ENCODE measurements around the gene PIGR. TPM values are rescaled to one million over a fixed set of nuclear protein-coding genes. Genes with fewer than 3 reads are reported as not detected.

The PIGR gene
- total RNA-seq, 2 experiments from 2014 or later: 0.03 TPM; not detected in 1

DNA sequence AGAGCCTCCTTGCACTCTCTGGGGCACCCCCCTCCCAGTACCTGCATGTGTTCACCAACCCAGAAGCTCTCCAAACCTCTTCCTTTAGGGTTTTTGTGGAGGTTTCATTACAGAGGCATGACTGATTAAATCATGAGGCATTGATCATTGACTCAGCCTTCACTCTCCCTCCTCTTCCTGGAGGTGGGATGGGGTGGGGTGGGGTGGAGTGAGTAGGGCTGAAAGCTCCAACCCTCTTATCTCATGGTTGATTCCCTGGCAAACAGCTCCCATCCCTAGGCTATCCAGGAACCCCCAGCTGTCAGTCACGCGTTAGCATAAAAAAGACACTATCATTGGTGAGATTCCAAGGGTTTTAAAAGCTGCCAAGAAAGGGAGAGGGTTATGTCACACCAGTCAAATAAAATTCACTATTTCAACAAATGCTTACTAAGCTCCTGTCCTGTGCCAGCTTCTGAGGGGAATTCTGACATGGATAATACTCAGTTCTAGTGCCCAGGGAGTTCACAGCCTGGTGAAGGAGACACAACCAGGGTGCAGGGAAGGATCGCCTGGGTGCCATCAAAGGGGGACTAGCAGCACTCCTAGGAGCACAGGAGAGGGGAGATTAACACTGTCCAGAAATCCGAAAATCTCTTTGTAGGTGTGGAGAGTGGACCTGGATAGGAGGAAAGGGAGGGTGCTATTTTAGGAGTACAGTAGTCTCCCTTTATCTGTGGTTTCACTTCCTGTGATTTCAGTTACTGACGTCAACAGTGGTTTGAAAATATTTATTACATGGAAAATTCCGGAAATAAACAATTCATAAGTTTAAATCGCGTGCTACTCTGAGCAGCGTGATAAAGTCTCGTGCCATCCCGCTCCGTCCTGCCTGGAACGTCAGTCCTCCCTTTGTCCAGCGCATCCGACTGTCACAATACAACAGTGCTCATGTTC lies 55.9 kb downstream of the PIGR start:
- H3K27ac ChIP-seq (ENCODE audit: low read depth, low read length, poor library complexity, severe bottlenecking): no peak overlapping the region
- no peaks in the 10 kb centered on the region for H3K79me2 ChIP-seq (ENCODE audit: insufficient read depth, low read depth, low read length)
- ChIA-PET CTCF (ENCODE audit: unreplicated experiment) (no interaction called here), POLR2A (interaction anchor here (0.6 to 0.7 kb wide), 2 partner anchors 13 to 22 kb away, joined by 3 to 4 read pairs; no protein-coding TSS in a partner anchor)
- H4K20me1 ChIP-seq (ENCODE audit: insufficient read depth, low read length): no peaks in the 10 kb centered on the region
- no peak overlapping the region for H3K4me2 ChIP-seq (ENCODE audit: low read length)
- H3K9me3 ChIP-seq (ENCODE audit: low read length): no peaks in the 10 kb centered on the region
- H3K9me2 ChIP-seq (ENCODE audit: insufficient read depth, low read length): no peaks in the 10 kb centered on the region
- no peaks in the 10 kb centered on the region for H3K36me3 ChIP-seq (ENCODE audit: insufficient read depth, low read length)
- intact Hi-C loops (cut with micrococcal nuclease; ENCODE audit: unreplicated experiment): no loop called here
- no peak for DNase-seq (ENCODE audit: low spot score)
- no peaks in the 10 kb centered on the region for H3K4me1 ChIP-seq (ENCODE audit: insufficient read depth, low read length, poor library complexity, severe bottlenecking)
- BruUV-seq (replicated peaks): no TSS peak
- H3K4me3 ChIP-seq (ENCODE audit: low read depth, low read length, poor library complexity, severe bottlenecking): no peak overlapping the region
- no peak for TF ChIP-seq EZH2phosphoT487 (IDR thresholded peaks at IDR 0.05; ENCODE audit: borderline replicate concordance, low read depth, low read length)
- TF ChIP-seq, protein P1, sequence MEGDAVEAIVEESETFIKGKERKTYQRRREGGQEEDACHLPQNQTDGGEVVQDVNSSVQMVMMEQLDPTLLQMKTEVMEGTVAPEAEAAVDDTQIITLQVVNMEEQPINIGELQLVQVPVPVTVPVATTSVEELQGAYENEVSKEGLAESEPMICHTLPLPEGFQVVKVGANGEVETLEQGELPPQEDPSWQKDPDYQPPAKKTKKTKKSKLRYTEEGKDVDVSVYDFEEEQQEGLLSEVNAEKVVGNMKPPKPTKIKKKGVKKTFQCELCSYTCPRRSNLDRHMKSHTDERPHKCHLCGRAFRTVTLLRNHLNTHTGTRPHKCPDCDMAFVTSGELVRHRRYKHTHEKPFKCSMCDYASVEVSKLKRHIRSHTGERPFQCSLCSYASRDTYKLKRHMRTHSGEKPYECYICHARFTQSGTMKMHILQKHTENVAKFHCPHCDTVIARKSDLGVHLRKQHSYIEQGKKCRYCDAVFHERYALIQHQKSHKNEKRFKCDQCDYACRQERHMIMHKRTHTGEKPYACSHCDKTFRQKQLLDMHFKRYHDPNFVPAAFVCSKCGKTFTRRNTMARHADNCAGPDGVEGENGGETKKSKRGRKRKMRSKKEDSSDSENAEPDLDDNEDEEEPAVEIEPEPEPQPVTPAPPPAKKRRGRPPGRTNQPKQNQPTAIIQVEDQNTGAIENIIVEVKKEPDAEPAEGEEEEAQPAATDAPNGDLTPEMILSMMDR (conservative IDR thresholded peaks at IDR 0.05; ENCODE audit: low read length): no peak
- H2AFZ ChIP-seq (ENCODE audit: low read length): no peak overlapping the region

DNA sequence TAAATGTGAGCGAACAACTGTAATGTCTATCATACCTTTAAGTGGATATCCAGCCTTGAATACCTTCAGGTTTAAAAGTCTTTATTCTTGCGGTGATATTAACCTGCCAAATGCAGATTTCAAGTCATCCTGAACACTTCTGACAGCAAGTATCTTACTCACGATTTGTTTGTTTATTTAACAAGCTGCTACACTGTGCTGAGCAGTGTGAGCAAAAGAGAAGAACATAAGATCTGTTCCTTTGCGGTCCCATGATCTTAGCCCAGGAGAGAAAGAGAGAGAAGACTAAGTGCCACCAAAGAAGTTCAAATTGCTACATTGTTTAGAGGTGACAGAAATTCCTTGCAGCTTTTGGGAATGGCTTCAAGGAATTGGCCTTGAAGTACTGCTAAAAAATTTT lies 58.6 kb downstream of the PIGR start:
- Histone ChIP-seq H3K9me3 (ENCODE audit: low read length) (no peaks in the 10 kb centered on the region), H3K4me2 (ENCODE audit: low read length) (no peak overlapping the region), H3K27ac (ENCODE audit: low read depth, low read length, poor library complexity, severe bottlenecking) (no peak overlapping the region), H3K4me3 (ENCODE audit: low read depth, low read length, poor library complexity, severe bottlenecking) (no peak overlapping the region), H3K4me1 (ENCODE audit: insufficient read depth, low read length, poor library complexity, severe bottlenecking) (no peaks in the 10 kb centered on the region), H3K9me2 (ENCODE audit: insufficient read depth, low read length) (no peaks in the 10 kb centered on the region), H3K79me2 (ENCODE audit: insufficient read depth, low read depth, low read length) (no peaks in the 10 kb centered on the region), H4K20me1 (ENCODE audit: insufficient read depth, low read length) (no peaks in the 10 kb centered on the region), H2AFZ (ENCODE audit: low read length) (no peak overlapping the region), H3K36me3 (ENCODE audit: insufficient read depth, low read length) (no peaks in the 10 kb centered on the region)
- TF ChIP-seq, protein P1 (conservative IDR thresholded peaks at IDR 0.05; ENCODE audit: low read length): no peak
- TF ChIP-seq EZH2phosphoT487 (IDR thresholded peaks at IDR 0.05; ENCODE audit: borderline replicate concordance, low read depth, low read length): no peak
- POLR2A ChIA-PET: interaction anchor here (0.6 kb wide), 1 partner anchor 315 kb away, joined by 3 read pairs; no protein-coding TSS in a partner anchor
- BruUV-seq (replicated peaks): no TSS peak
- CTCF ChIA-PET (ENCODE audit: unreplicated experiment): no interaction called here
- intact Hi-C loops (cut with micrococcal nuclease; ENCODE audit: unreplicated experiment): no loop called here
- DNase-seq (ENCODE audit: low spot score): no peak

DNA sequence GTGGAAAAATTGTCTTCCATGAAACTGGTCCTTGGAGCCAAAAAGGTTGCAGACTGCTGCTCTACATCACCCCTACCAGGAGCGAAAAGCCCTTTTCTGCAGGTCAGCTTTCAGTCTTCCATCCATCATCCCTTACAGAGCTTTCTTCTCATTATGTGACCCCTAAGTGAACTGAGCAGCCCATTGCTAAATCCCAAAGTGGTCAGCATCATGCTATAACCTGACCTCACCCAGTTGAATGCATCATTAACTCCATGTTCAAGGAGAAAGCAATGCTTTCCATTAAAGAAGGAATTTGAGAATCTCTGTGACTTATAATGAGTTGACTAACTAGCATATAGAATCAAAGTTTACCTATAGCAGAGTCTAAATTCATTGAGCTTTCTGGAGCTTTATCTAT lies 59.4 kb downstream of the PIGR start:
- no TSS peak for BruUV-seq (replicated peaks)
- Histone ChIP-seq H4K20me1 (ENCODE audit: insufficient read depth, low read length) (no peaks in the 10 kb centered on the region), H3K9me2 (ENCODE audit: insufficient read depth, low read length) (no peaks in the 10 kb centered on the region), H3K4me1 (ENCODE audit: insufficient read depth, low read length, poor library complexity, severe bottlenecking) (no peaks in the 10 kb centered on the region), H2AFZ (ENCODE audit: low read length) (no peak overlapping the region), H3K4me3 (ENCODE audit: low read depth, low read length, poor library complexity, severe bottlenecking) (no peak overlapping the region), H3K27ac (ENCODE audit: low read depth, low read length, poor library complexity, severe bottlenecking) (no peak overlapping the region), H3K9me3 (ENCODE audit: low read length) (no peaks in the 10 kb centered on the region), H3K79me2 (ENCODE audit: insufficient read depth, low read depth, low read length) (no peaks in the 10 kb centered on the region), H3K36me3 (ENCODE audit: insufficient read depth, low read length) (no peaks in the 10 kb centered on the region), H3K4me2 (ENCODE audit: low read length) (no peak overlapping the region)
- intact Hi-C loops (cut with micrococcal nuclease; ENCODE audit: unreplicated experiment): no loop called here
- DNase-seq (ENCODE audit: low spot score): no peak
- ChIA-PET CTCF (ENCODE audit: unreplicated experiment) (no interaction called here), POLR2A (interaction anchor here (0.6 to 0.7 kb wide), 2 partner anchors 16 to 316 kb away, joined by 3 to 4 read pairs; no protein-coding TSS in a partner anchor)
- no peak for TF ChIP-seq EZH2phosphoT487 (IDR thresholded peaks at IDR 0.05; ENCODE audit: borderline replicate concordance, low read depth, low read length)
- TF ChIP-seq, protein P1 (conservative IDR thresholded peaks at IDR 0.05; ENCODE audit: low read length): no peak
